Measurements from ENCODE around the gene BLTP3A.
"Not testable (repeated sequence)": the region's sequence is repeated elsewhere in the genome, so short reads cannot be mapped to it uniquely, and the experiment has no call there.

The BLTP3A gene, protein sequence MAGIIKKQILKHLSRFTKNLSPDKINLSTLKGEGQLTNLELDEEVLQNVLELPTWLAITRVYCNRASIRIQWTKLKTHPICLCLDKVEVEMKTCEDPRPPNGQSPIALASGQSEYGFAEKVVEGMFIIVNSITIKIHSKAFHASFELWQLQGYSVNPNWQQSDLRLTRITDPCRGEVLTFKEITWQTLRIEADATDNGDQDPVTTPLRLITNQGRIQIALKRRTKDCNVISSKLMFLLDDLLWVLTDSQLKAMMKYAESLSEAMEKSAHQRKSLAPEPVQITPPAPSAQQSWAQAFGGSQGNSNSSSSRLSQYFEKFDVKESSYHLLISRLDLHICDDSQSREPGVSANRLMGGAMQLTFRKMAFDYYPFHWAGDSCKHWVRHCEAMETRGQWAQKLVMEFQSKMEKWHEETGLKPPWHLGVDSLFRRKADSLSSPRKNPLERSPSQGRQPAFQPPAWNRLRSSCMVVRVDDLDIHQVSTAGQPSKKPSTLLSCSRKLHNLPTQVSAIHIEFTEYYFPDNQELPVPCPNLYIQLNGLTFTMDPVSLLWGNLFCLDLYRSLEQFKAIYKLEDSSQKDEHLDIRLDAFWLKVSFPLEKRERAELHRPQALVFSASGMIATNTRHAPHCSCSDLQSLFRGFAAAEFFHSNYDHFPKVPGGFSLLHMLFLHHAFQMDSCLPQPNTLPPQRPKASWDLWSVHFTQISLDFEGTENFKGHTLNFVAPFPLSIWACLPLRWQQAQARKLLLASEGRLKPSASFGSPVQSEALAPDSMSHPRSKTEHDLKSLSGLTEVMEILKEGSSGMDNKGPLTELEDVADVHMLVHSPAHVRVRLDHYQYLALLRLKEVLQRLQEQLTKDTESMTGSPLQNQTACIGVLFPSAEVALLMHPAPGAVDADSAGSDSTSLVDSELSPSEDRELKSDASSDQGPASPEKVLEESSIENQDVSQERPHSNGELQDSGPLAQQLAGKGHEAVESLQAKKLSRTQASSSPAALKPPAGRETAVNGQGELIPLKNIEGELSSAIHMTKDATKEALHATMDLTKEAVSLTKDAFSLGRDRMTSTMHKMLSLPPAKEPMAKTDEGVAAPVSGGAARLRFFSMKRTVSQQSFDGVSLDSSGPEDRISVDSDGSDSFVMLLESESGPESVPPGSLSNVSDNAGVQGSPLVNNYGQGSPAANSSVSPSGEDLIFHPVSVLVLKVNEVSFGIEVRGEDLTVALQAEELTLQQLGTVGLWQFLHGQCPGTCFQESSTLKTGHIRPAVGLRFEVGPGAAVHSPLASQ (N-terminal part only)

DNA sequence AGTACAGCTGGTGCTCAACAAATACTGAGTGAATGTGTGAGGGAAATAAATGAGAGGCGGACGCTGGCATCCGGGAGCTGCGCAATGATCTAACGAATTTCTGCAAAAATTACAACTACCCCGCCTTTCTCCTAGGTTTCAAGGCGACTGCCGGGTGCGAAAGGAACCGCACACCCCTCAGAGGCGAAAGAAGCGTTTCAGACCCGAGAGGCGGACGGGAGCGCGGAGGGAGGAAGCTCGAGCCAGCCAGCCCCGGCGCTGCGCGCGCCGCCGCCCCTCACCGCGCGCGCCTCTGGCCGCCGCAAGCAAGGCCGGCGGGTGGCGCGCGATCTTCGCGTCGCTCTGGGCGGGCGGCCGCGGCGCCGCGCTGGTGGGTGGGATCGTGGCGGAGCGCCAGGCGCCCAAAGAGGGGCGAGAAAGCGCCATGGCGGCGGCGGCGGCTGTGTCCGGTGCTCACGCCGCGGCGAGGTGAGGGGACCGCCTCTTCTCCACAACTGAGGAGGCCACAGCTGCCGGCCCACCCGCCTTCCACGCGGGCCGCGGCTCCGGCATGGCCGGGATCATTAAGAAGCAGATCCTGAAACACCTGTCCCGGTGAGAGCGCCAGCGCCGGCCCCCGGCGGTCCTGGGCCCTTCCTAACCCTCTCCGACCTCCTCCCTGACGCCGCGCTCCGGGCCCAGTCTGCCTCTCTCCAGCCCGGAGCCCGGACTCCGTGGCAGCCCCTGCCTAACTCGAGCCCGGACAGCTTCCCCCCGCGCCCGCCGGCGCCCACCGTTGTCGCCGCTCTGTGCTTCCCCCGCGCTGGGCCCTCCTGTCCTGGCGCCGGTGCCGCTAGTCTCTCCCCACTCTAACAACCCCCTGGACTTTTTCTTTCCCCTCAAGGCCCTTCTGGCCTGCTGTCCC, at the start of gene BLTP3A:
BLTP3A (plus strand) TSS at position 383 of the 904 bp plus-strand sequence; CDS start at position 551, 168 bp downstream.
- TF ChIP-seq, protein P1, sequence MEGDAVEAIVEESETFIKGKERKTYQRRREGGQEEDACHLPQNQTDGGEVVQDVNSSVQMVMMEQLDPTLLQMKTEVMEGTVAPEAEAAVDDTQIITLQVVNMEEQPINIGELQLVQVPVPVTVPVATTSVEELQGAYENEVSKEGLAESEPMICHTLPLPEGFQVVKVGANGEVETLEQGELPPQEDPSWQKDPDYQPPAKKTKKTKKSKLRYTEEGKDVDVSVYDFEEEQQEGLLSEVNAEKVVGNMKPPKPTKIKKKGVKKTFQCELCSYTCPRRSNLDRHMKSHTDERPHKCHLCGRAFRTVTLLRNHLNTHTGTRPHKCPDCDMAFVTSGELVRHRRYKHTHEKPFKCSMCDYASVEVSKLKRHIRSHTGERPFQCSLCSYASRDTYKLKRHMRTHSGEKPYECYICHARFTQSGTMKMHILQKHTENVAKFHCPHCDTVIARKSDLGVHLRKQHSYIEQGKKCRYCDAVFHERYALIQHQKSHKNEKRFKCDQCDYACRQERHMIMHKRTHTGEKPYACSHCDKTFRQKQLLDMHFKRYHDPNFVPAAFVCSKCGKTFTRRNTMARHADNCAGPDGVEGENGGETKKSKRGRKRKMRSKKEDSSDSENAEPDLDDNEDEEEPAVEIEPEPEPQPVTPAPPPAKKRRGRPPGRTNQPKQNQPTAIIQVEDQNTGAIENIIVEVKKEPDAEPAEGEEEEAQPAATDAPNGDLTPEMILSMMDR (IDR thresholded peaks at IDR 0.05; ENCODE audit: borderline replicate concordance, insufficient read depth, low read depth, low read length) = no peak
- peak within 1 kb of the TSS; percentile 72 for H3K4me3 ChIP-seq (ENCODE audit: low read depth, low read length)

DNA sequence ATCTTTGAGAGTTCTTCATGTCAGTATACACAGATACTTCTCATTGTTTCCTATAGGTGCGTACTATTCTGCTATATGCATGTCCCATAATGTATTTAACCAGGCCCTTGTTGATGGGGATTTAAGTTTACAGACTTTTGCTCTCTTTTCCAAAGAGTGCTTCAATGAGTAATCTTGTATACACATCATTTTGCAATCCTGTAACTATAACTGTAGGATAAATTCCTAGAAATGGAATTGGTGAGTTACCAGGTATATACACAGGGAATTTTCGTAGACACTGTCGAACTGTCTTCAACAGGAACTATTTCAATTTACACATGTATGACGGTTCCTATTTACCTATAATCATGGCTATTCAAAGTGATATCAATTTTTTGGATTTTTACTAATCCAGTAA, 49.8 kb upstream of the BLTP3A start:
- no peak overlapping the region for H3K4me3 ChIP-seq (ENCODE audit: low read depth, low read length)
- TF ChIP-seq, protein P1 (IDR thresholded peaks at IDR 0.05; ENCODE audit: borderline replicate concordance, insufficient read depth, low read depth, low read length) = no peak

DNA sequence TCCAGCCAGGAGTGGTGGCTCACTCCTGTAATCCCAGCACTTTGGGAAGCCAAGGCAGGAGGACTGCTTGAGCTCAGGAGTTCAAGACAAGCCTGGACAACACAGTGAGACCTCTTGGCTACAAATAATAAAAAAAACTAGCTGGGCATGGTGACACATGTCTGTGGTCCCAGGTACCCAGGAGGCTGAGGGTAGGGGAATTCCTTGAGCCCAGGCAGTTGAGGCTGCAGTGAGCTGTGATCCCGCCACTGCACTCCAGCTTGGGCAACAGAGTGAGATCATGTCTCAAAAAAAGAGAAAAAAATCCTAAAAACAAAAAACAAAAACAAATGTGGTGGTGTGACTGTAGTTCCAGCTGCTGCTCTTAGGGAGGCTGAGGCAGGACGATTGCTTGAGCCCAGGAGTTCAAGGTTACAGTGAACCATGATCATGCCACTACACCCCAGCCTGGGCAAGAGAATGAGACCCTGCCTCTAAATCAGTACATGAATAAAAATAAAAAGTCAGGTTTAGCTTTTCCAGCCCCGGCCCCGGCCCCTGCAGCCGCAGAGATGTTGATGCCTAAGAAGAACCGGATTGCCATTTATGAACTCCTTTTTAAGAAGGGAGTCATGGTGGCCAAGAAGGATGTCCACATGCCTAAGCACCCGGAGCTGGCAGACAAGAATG, 48.1 kb upstream of the BLTP3A start:
- TF ChIP-seq, protein P1 (IDR thresholded peaks at IDR 0.05; ENCODE audit: borderline replicate concordance, insufficient read depth, low read depth, low read length) = no peak
- no peak overlapping the region for H3K4me3 ChIP-seq (ENCODE audit: low read depth, low read length)

DNA sequence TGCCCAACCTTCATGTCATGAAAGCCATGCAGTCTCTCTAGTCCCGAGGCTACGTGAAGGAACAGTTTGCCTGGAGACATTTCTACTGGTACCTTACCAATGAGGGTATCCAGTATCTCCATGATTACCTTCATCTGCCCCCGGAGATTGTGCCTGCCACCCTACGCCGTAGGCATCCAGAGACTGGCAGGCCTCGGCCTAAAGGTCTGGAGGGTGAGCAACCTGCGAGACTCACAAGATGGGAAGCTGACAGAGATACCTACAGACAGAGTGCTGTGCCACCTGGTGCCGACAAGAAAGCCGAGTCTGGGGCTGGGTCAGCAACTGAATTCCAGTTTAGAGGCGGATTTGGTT, 47.6 kb upstream of the BLTP3A start:
- H3K4me3 ChIP-seq (ENCODE audit: low read depth, low read length) = not testable (repeated sequence)

DNA sequence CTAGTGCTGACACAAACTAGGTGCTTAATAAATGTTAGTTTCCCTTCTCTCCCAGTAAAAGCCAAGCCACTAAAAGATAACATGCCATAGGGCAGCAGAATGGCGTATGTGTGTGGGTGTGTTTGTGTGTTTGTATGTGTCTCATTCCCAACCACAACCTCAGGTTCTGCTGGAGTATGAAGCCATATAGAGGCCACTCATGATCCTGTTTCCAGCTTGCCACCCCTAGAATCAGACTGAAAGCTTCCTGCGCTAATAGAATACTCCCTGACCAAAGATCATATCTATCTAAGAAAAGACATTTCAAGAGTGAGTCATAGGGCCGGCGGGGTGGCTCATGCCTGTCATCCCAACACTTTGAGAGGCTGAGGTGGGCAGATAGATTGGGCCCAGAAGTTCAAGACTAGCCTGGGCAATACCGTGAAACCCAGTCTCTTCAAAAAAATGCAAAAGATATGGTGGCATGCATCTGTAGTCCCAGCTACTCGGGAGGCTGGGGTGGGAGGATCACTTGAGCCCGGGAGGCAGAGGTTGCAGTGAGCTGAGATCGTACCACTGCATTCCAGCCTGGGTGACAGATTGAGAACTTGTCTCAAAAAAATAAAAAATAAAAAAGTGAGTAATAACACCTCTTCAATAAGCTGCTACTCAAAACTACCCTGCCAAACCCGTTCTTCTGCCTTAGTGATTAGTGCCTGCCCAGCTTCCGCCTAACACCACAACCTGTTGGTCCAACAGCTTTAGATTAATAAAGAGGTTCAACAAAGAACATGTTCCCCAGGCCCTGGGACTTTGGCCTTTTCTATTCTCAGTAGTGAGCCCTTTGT, 46.4 kb upstream of the BLTP3A start:
- H3K4me3 ChIP-seq (ENCODE audit: low read depth, low read length) = no peak overlapping the region
- TF ChIP-seq, protein P1 (IDR thresholded peaks at IDR 0.05; ENCODE audit: borderline replicate concordance, insufficient read depth, low read depth, low read length) = no peak

Data from GM12875 (cell line).